Naive thymus-derived CD4-positive, alpha-beta T cell (primary cell): ENCODE data around the gene KIF5A. TPM values are rescaled to one million over a fixed set of nuclear protein-coding genes. Genes with fewer than 3 reads are reported as not detected.
A peak's percentile ranks its signal among the peaks of the same experiment; 100 is the strongest.

ENCODE experiments used
- ATAC-seq: fragments of 150-1000 bp; cut with Tn5 transposase; 2 replicates; pipeline ENCODE4 v1.10.0; 2021; ENCODE audit warnings: mild to moderate bottlenecking, moderate library complexity
- CTCF ChIA-PET: fragments of 350-600 bp; sonication (Branson Sonifier 250); formaldehyde crosslinking; loops from one replicate; lab custom pipeline; 2021; ENCODE audit warnings: antibody characterized with exemption; lab: Charles Lee
- POLR2A ChIA-PET: fragments of 350-600 bp; sonication (Branson Sonifier 250); formaldehyde crosslinking; loops from one replicate; lab custom pipeline; 2021; ENCODE audit warnings: antibody characterized with exemption, inconsistent platforms; lab: Charles Lee
- DNase-seq, 9 donors: peaks; one replicate each; pipeline versions ENCODE4 v3.0.0 to v3.0.0-alpha.2; 2020 to 2022; ENCODE audit warnings: mixed read lengths in 1 of 9
- H3K27ac ChIP-seq: one replicate; pipeline ENCODE4 v1.7.0; 2013; ENCODE audit warnings: mild to moderate bottlenecking, low read depth, low read length, moderate library complexity
- H3K27me3 ChIP-seq, 2 donors: one replicate each; pipeline ENCODE4 v1.7.0; 2013; ENCODE audit warnings: low read length in 2 of 2, mild to moderate bottlenecking in 2 of 2, moderate library complexity in 2 of 2; ENCODE audit not compliant: control insufficient read depth in 2 of 2, insufficient read depth in 2 of 2
- H3K36me3 ChIP-seq, 3 experiments: 1 replicate in 2 of 3; 2 replicates in 1 of 3; pipeline ENCODE4 v1.7.0; 2013; ENCODE audit warnings: low read length in 3 of 3, mild to moderate bottlenecking in 3 of 3, moderate library complexity in 1 of 3; ENCODE audit not compliant: insufficient read depth in 3 of 3, control insufficient read depth in 2 of 3
- H3K4me1 ChIP-seq, 2 donors: one replicate each; pipeline ENCODE4 v1.7.0; 2013; ENCODE audit warnings: low read length in 2 of 2, mild to moderate bottlenecking in 2 of 2, moderate library complexity in 1 of 2; ENCODE audit not compliant: control insufficient read depth in 2 of 2, insufficient read depth in 2 of 2
- H3K4me3 ChIP-seq: 2 replicates; pipeline ENCODE4 v1.7.0; 2013; ENCODE audit warnings: mild to moderate bottlenecking, low read length
- H3K9me3 ChIP-seq, 3 experiments: 1 replicate in 2 of 3; 2 replicates in 1 of 3; pipeline ENCODE4 v1.7.0; 2013; ENCODE audit warnings: low read length in 3 of 3; ENCODE audit not compliant: control insufficient read depth in 2 of 3
- H3K27ac Mint-ChIP-seq, 9 donors: one replicate each; pipeline ENCODE4 v1.8.0; 2020 to 2022; ENCODE audit warnings: mixed read lengths in 9 of 9, mild to moderate bottlenecking in 8 of 9, moderate library complexity in 5 of 9, inconsistent platforms in 2 of 9
- H3K27me3 Mint-ChIP-seq, 5 donors: one replicate each; pipeline ENCODE4 v1.8.0; 2021 to 2022; ENCODE audit warnings: mixed read lengths in 5 of 5, mild to moderate bottlenecking in 1 of 5
- H3K36me3 Mint-ChIP-seq, 5 donors: one replicate each; pipeline ENCODE4 v1.8.0; 2020 to 2022; ENCODE audit warnings: mixed read lengths in 5 of 5, mild to moderate bottlenecking in 3 of 5, inconsistent platforms in 1 of 5
- H3K4me1 Mint-ChIP-seq, 7 donors: one replicate each; pipeline ENCODE4 v1.8.0; 2020 to 2022; ENCODE audit warnings: mixed read lengths in 7 of 7, mild to moderate bottlenecking in 3 of 7, inconsistent platforms in 1 of 7
- H3K4me3 Mint-ChIP-seq, 10 donors: one replicate each; pipeline ENCODE4 v1.8.0; 2020 to 2022; ENCODE audit warnings: mild to moderate bottlenecking in 10 of 10, mixed read lengths in 10 of 10, moderate library complexity in 6 of 10, inconsistent platforms in 2 of 10
- H3K9me3 Mint-ChIP-seq, 11 donors: one replicate each; pipeline ENCODE4 v1.8.0; 2020 to 2022; ENCODE audit warnings: mixed read lengths in 11 of 11, mild to moderate bottlenecking in 4 of 11, inconsistent platforms in 1 of 11, moderate library complexity in 1 of 11
- intact Hi-C, 2 donors: fragments of 100-400 bp; cut with micrococcal nuclease; formaldehyde crosslinking; loops; one replicate each; pipeline ENCODE4 v1.15.1; 2023
- polyA plus RNA-seq, 2 donors: library from polyadenylated mRNA; unstranded; fragments of 300-500 nt; fragmentation: Illumina TruSeq; gene quantifications; one replicate each; pipeline ENCODE4 v1.2.3, GENCODE V29; 2021
- total RNA-seq, 6 experiments: library from RNA in 5 of 6; stranded (reverse) in 5 of 6; gene quantifications; 1 replicate in 5 of 6; 2 replicates in 1 of 6; pipeline ENCODE4 v1.2.3 and lab custom pipeline; 2021 to 2026

Gene KIF5A
- total and polyA plus RNA-seq, 7 experiments from 2014 or later, result 0.06 to 1.7 (median 1.0) TPM

GRCh38 chr12:57605811-57606311 is 56.0 kb downstream of the KIF5A start:
- H3K4me3 Mint-ChIP-seq, result peak overlapping the region; percentile 81 to 91 (median 86)
- peaks cover 20 to 48% (median 39%) of the 10 kb centered on the region in 7 donors for H3K4me1 Mint-ChIP-seq
- Histone ChIP-seq H3K4me3 (no peak overlapping the region), H3K4me1 (peaks cover 19 to 26% of the 10 kb centered on the region in 2 donors), H3K27ac (no peak overlapping the region), H3K27me3 (no peaks in the 10 kb centered on the region), H3K36me3 (peaks cover 0 to 18% (median 0%) of the 10 kb centered on the region in 3 experiments), H3K9me3 (no peaks in the 10 kb centered on the region)
- peaks cover 0 to 11% (median 5%) of the 10 kb centered on the region in 5 donors for H3K27me3 Mint-ChIP-seq
- ATAC-seq (no peak), DNase-seq (no peak)
- no peaks in the 10 kb centered on the region for H3K9me3 Mint-ChIP-seq
- H3K36me3 Mint-ChIP-seq, result peaks cover 0 to 32% (median 18%) of the 10 kb centered on the region in 5 donors
- intact Hi-C loops, result loop anchor here (2.0 kb wide), 2 partner anchors 15 kb away; partner anchors contain the start of gene PIP4K2C (in 1 of the 2)
- ChIA-PET CTCF (interaction anchor here (0.6 to 2.0 kb wide), 3 partner anchors 14 to 36 kb away, joined by 3 to 11 read pairs (median 8); no protein-coding TSS in a partner anchor), POLR2A (interaction anchor here (0.8 to 1.8 kb wide), 6 partner anchors 9 to 145 kb away, joined by 3 to 4 read pairs (median 3); no protein-coding TSS in a partner anchor)
- peak overlapping the region in 3 of 9 donors; percentile 86 to 93 (median 87) for H3K27ac Mint-ChIP-seq

GRCh38 chr12:57606399-57606798 is 56.6 kb downstream of the KIF5A start:
- peak overlapping the region in 7 of 10 donors; percentile 8 to 86 (median 81) for H3K4me3 Mint-ChIP-seq

GRCh38 chr12:57606821-57607220 is 57.0 kb downstream of the KIF5A start:
- H3K9me3 ChIP-seq, result no peaks in the 10 kb centered on the region
- peak overlapping the region in 3 of 10 donors; percentile 8 to 86 (median 59) for H3K4me3 Mint-ChIP-seq
- intact Hi-C loops, result loop anchor here in 1 of 2 donors (2.0 kb wide), 1 partner anchor 14 kb away; no protein-coding TSS in a partner anchor
- ChIA-PET CTCF (interaction anchor here (0.8 to 1.6 kb wide), 2 partner anchors 22 to 25 kb away, joined by 3 to 11 read pairs; no protein-coding TSS in a partner anchor), POLR2A (interaction anchor here (1.8 kb wide), 1 partner anchor 129 kb away, joined by 4 read pairs; no protein-coding TSS in a partner anchor)
- H3K4me1 ChIP-seq, result peaks cover 19 to 27% of the 10 kb centered on the region in 2 donors
- ATAC-seq (no peak), DNase-seq (no peak)
- no peaks in the 10 kb centered on the region for H3K9me3 Mint-ChIP-seq
- H3K36me3 Mint-ChIP-seq, result peaks cover 0 to 22% (median 10%) of the 10 kb centered on the region in 5 donors
- H3K27me3 ChIP-seq, result no peaks in the 10 kb centered on the region
- H3K27me3 Mint-ChIP-seq, result peaks cover 0 to 13% (median 5%) of the 10 kb centered on the region in 5 donors
- no peak overlapping the region for H3K4me3 ChIP-seq
- H3K27ac Mint-ChIP-seq, result peak overlapping the region in 1 of 9 donors; percentile 29
- peaks cover 0 to 9% (median 0%) of the 10 kb centered on the region in 3 experiments for H3K36me3 ChIP-seq
- peaks cover 20 to 51% (median 39%) of the 10 kb centered on the region in 7 donors for H3K4me1 Mint-ChIP-seq
- no peak overlapping the region for H3K27ac ChIP-seq

More at GRCh38 chr12:57606399-57606798, 56.6 kb downstream of the KIF5A start:
- peaks cover 0 to 26% (median 14%) of the 10 kb centered on the region in 5 donors for H3K36me3 Mint-ChIP-seq
- peaks cover 0 to 13% (median 0%) of the 10 kb centered on the region in 3 experiments for H3K36me3 ChIP-seq
- DNase-seq (no peak), ATAC-seq (no peak)
- H3K9me3 ChIP-seq, result no peaks in the 10 kb centered on the region
- H3K27ac Mint-ChIP-seq, result peak overlapping the region in 4 of 9 donors; percentile 29 to 87 (median 58)
- peaks cover 19 to 27% of the 10 kb centered on the region in 2 donors for H3K4me1 ChIP-seq
- peaks cover 0 to 12% (median 5%) of the 10 kb centered on the region in 5 donors for H3K27me3 Mint-ChIP-seq
- no peaks in the 10 kb centered on the region for H3K9me3 Mint-ChIP-seq
- intact Hi-C loops, result loop anchor here in 1 of 2 donors (2.0 kb wide), 1 partner anchor 14 kb away; no protein-coding TSS in a partner anchor
- H3K4me1 Mint-ChIP-seq, result peaks cover 20 to 49% (median 39%) of the 10 kb centered on the region in 7 donors
- no peaks in the 10 kb centered on the region for H3K27me3 ChIP-seq
- no peak overlapping the region for H3K27ac ChIP-seq
- no peak overlapping the region for H3K4me3 ChIP-seq
- POLR2A ChIA-PET, result interaction anchor here (0.8 to 1.8 kb wide), 4 partner anchors 10 to 134 kb away, joined by 3 to 4 read pairs (median 3); no protein-coding TSS in a partner anchor
- CTCF ChIA-PET, result interaction anchor here (0.6 to 2.0 kb wide), 3 partner anchors 14 to 35 kb away, joined by 3 to 11 read pairs (median 8); no protein-coding TSS in a partner anchor

- Histone ChIP-seq H3K4me3 (no peak overlapping the region), H3K36me3 (no peaks in the 10 kb centered on the region), H3K9me3 (no peaks in the 10 kb centered on the region), H3K27ac (no peak overlapping the region), H3K4me1 (peaks cover 19 to 27% of the 10 kb centered on the region in 2 donors), H3K27me3 (peaks cover 0 to 2% of the 10 kb centered on the region in 2 donors)
- peaks cover 0 to 13% (median 1%) of the 10 kb centered on the region in 5 donors for H3K36me3 Mint-ChIP-seq
- H3K27me3 Mint-ChIP-seq, result peaks cover 0 to 26% (median 12%) of the 10 kb centered on the region in 5 donors
- intact Hi-C loops, result loop anchor here in 1 of 2 donors (2.0 kb wide), 1 partner anchor 13 kb away; no protein-coding TSS in a partner anchor
- H3K4me1 Mint-ChIP-seq, result peaks cover 13 to 46% (median 33%) of the 10 kb centered on the region in 7 donors
- CTCF ChIA-PET, result interaction anchor here (0.6 to 1.4 kb wide), 2 partner anchors 13 to 24 kb away, joined by 3 read pairs; no protein-coding TSS in a partner anchor
- POLR2A ChIA-PET, result interaction anchor here (0.6 to 1.2 kb wide), 2 partner anchors 18 to 380 kb away, joined by 3 to 5 read pairs; no protein-coding TSS in a partner anchor
- no peaks in the 10 kb centered on the region for H3K9me3 Mint-ChIP-seq
- peak overlapping the region in 2 of 10 donors; percentile 2 to 30 for H3K4me3 Mint-ChIP-seq
- peak overlapping the region in 2 of 9 donors; percentile 2 to 31 for H3K27ac Mint-ChIP-seq
- ATAC-seq (no peak), DNase-seq (no peak)
Measured at GRCh38 chr12:57607958-57608663, 58.3 kb downstream of the KIF5A start.

- DNase-seq (no peak), ATAC-seq (no peak)
- ChIA-PET POLR2A (interaction anchor here (0.9 to 1.0 kb wide), 2 partner anchors 18 to 19 kb away, joined by 3 to 4 read pairs; partner anchors contain the start of gene PIP4K2C), CTCF (interaction anchor here (1.0 kb wide), 1 partner anchor 151 kb away, joined by 3 read pairs; no protein-coding TSS in a partner anchor)
- Histone ChIP-seq H3K4me3 (no peak overlapping the region), H3K9me3 (no peaks in the 10 kb centered on the region), H3K27ac (no peak overlapping the region), H3K36me3 (no peaks in the 10 kb centered on the region), H3K4me1 (peaks cover 10 to 19% of the 10 kb centered on the region in 2 donors), H3K27me3 (peaks cover 0 to 2% of the 10 kb centered on the region in 2 donors)
- Mint-ChIP-seq H3K4me1 (peaks cover 7 to 35% (median 22%) of the 10 kb centered on the region in 7 donors), H3K27me3 (peaks cover 0 to 37% (median 12%) of the 10 kb centered on the region in 5 donors), H3K4me3 (peak overlapping the region in 1 of 10 donors; percentile 25), H3K9me3 (no peaks in the 10 kb centered on the region), H3K36me3 (peaks cover 0 to 13% (median 0%) of the 10 kb centered on the region in 5 donors), H3K27ac (no peak overlapping the region)
- intact Hi-C loops, result no loop called here
Measured at GRCh38 chr12:57609101-57609780, 59.4 kb downstream of the KIF5A start.
